Measurements from ENCODE around the gene DAB1. TPM values are rescaled to one million over a fixed set of nuclear protein-coding genes. Genes with fewer than 3 reads are reported as not detected.

DAB1 gene
- polyA plus RNA-seq, 1 donor from 2014 or later = 11.4 TPM

DNA sequence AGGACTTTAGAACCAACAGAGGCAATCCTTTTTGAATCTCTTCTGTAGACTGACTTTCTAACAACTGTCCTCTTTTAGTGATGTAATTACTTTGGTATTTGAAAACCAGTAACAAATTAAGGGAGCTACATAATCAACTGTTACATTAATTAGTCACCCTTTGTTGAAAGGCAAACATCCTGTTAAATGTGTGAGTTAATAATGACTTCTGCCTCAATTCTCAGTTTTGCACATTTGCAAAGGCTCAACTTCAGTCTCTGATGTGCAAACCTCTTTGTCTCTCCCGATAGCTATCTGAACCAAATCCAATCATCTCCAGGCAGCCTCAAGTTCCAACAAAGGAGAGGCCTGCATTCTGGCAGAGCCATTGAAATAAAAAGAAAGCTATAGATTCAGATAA lies 322.7 kb downstream of the DAB1 start:
- Histone ChIP-seq H3K4me3 (ENCODE audit: low read length) (no peak overlapping the region), H3K27ac (ENCODE audit: low read length) (no peak overlapping the region), H3K9me2 (ENCODE audit: insufficient read depth, low read length) (no peaks in the 10 kb centered on the region), H4K20me1 (ENCODE audit: insufficient read depth) (no peaks in the 10 kb centered on the region), H3F3A (ENCODE audit: insufficient read depth, low read length, poor library complexity, severe bottlenecking) (no peaks in the 10 kb centered on the region), H3K9ac (ENCODE audit: low read length) (no peak overlapping the region), H2AFZ (ENCODE audit: low read depth, low read length) (no peak overlapping the region), H3K27me3 (ENCODE audit: insufficient read depth, low read depth, low read length) (no peaks in the 10 kb centered on the region), H3K79me2 (replicated peaks; ENCODE audit: insufficient read depth, low read length) (no peaks in the 10 kb centered on the region), H3K9me3 (ENCODE audit: low read length) (no peaks in the 10 kb centered on the region), H3K4me2 (ENCODE audit: low read length) (no peak overlapping the region), H3K36me3 (ENCODE audit: insufficient read depth, low read length) (no peaks in the 10 kb centered on the region)
- no peak for TF ChIP-seq POLR2AphosphoS5 (IDR thresholded peaks at IDR 0.05)
- TF ChIP-seq, protein P1, sequence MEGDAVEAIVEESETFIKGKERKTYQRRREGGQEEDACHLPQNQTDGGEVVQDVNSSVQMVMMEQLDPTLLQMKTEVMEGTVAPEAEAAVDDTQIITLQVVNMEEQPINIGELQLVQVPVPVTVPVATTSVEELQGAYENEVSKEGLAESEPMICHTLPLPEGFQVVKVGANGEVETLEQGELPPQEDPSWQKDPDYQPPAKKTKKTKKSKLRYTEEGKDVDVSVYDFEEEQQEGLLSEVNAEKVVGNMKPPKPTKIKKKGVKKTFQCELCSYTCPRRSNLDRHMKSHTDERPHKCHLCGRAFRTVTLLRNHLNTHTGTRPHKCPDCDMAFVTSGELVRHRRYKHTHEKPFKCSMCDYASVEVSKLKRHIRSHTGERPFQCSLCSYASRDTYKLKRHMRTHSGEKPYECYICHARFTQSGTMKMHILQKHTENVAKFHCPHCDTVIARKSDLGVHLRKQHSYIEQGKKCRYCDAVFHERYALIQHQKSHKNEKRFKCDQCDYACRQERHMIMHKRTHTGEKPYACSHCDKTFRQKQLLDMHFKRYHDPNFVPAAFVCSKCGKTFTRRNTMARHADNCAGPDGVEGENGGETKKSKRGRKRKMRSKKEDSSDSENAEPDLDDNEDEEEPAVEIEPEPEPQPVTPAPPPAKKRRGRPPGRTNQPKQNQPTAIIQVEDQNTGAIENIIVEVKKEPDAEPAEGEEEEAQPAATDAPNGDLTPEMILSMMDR (IDR thresholded peaks at IDR 0.05; ENCODE audit: poor library complexity, severe bottlenecking) = no peak
- no peak for TF ChIP-seq EZH2 (IDR thresholded peaks at IDR 0.05; ENCODE audit: borderline replicate concordance, insufficient read depth, low read length, poor library complexity, severe bottlenecking)

DNA sequence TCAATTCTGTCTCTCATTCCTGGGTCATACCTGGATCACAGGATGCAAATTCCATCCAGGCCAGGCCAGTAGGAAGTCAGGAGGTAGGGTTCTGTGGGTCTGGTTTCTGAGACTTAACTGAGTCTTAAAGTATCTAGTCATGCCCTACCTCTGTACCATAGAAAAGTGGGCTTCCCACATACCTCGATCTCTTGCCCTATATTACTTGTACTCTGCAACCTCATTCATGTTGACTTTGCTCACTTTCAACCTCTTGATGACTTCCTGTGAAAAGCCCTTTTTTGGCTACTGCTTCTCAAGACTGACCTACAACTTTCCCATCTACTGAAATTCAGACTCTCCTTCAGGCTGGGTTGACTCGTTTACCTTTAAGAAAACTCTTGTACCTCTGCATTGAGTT lies 329.1 kb downstream of the DAB1 start:
- no peak overlapping the region for H3K9ac ChIP-seq (ENCODE audit: low read length)
- H3K27ac ChIP-seq (ENCODE audit: low read length) = no peak overlapping the region
- no peaks in the 10 kb centered on the region for H3K27me3 ChIP-seq (ENCODE audit: insufficient read depth, low read depth, low read length)
- H3K9me2 ChIP-seq (ENCODE audit: insufficient read depth, low read length) = no peaks in the 10 kb centered on the region
- H3K4me3 ChIP-seq (ENCODE audit: low read length) = no peak overlapping the region
- no peaks in the 10 kb centered on the region for H3F3A ChIP-seq (ENCODE audit: insufficient read depth, low read length, poor library complexity, severe bottlenecking)
- TF ChIP-seq, protein P2, sequence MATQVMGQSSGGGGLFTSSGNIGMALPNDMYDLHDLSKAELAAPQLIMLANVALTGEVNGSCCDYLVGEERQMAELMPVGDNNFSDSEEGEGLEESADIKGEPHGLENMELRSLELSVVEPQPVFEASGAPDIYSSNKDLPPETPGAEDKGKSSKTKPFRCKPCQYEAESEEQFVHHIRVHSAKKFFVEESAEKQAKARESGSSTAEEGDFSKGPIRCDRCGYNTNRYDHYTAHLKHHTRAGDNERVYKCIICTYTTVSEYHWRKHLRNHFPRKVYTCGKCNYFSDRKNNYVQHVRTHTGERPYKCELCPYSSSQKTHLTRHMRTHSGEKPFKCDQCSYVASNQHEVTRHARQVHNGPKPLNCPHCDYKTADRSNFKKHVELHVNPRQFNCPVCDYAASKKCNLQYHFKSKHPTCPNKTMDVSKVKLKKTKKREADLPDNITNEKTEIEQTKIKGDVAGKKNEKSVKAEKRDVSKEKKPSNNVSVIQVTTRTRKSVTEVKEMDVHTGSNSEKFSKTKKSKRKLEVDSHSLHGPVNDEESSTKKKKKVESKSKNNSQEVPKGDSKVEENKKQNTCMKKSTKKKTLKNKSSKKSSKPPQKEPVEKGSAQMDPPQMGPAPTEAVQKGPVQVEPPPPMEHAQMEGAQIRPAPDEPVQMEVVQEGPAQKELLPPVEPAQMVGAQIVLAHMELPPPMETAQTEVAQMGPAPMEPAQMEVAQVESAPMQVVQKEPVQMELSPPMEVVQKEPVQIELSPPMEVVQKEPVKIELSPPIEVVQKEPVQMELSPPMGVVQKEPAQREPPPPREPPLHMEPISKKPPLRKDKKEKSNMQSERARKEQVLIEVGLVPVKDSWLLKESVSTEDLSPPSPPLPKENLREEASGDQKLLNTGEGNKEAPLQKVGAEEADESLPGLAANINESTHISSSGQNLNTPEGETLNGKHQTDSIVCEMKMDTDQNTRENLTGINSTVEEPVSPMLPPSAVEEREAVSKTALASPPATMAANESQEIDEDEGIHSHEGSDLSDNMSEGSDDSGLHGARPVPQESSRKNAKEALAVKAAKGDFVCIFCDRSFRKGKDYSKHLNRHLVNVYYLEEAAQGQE (IDR thresholded peaks at IDR 0.05; ENCODE audit: borderline replicate concordance) = no peak
- TF ChIP-seq SMC3 (conservative IDR thresholded peaks at IDR 0.05; ENCODE audit: poor library complexity) = no peak
- TF ChIP-seq, protein P1 (IDR thresholded peaks at IDR 0.05; ENCODE audit: poor library complexity, severe bottlenecking) = no peak
- TF ChIP-seq EZH2 (IDR thresholded peaks at IDR 0.05; ENCODE audit: borderline replicate concordance, insufficient read depth, low read length, poor library complexity, severe bottlenecking) = no peak
- TF ChIP-seq POLR2AphosphoS5 (IDR thresholded peaks at IDR 0.05) = no peak
- no peak for TF ChIP-seq RAD21 (conservative IDR thresholded peaks at IDR 0.05)
- TF ChIP-seq EP300 (conservative IDR thresholded peaks at IDR 0.05; ENCODE audit: poor library complexity, severe bottlenecking) = no peak
- no peak for TF ChIP-seq TAF1 (IDR thresholded peaks at IDR 0.05; ENCODE audit: low read depth)
- TF ChIP-seq MXI1 (conservative IDR thresholded peaks at IDR 0.05; ENCODE audit: poor library complexity, severe bottlenecking) = no peak
- H3K79me2 ChIP-seq (replicated peaks; ENCODE audit: insufficient read depth, low read length) = no peaks in the 10 kb centered on the region
- H3K4me2 ChIP-seq (ENCODE audit: low read length) = no peak overlapping the region
- H3K36me3 ChIP-seq (ENCODE audit: insufficient read depth, low read length) = no peaks in the 10 kb centered on the region
- no peaks in the 10 kb centered on the region for H3K9me3 ChIP-seq (ENCODE audit: low read length)
- H2AFZ ChIP-seq (ENCODE audit: low read depth, low read length) = no peak overlapping the region
- H4K20me1 ChIP-seq (ENCODE audit: insufficient read depth) = no peaks in the 10 kb centered on the region

Data from neural cell (in vitro differentiated cells).